ENCODE measurements around the gene API5.

- TF ChIP-seq GATA2 (IDR thresholded peaks at IDR 0.05; ENCODE audit: low read depth, low read length): no peak
- TF ChIP-seq GATA3 (IDR thresholded peaks at IDR 0.05; ENCODE audit: low read depth, low read length): no peak
Observed at GRCh38 chr11:43270468-43270867, 41.3 kb upstream of the API5 start.
